ENCODE results near the gene RAB33A. TPM values are rescaled to one million over a fixed set of nuclear protein-coding genes. Genes with fewer than 3 reads are reported as not detected.

RAB33A gene
- polyA plus RNA-seq, 6 donors from 2014 or later, result 0.69 to 2.2 (median 1.9) TPM; not detected in 1

- no peaks in the 10 kb centered on the region for H3K36me3 Mint-ChIP-seq
- H3K27ac Mint-ChIP-seq, result peak overlapping the region in 4 of 6 donors; percentile 3 to 82 (median 34)
- H3K9me3 Mint-ChIP-seq, result no peaks in the 10 kb centered on the region
- DNase-seq (no peak), ATAC-seq (ENCODE audit: low read depth in 2 of 2) (peak; percentile 59 to 68)
- H3K4me3 Mint-ChIP-seq, result peak overlapping the region in 4 of 8 donors; percentile 2 to 59 (median 19)
- peaks cover 0 to 8% (median 0%) of the 10 kb centered on the region in 3 donors for H3K27me3 Mint-ChIP-seq
- H3K4me1 Mint-ChIP-seq, result peaks cover 26 to 50% (median 49%) of the 10 kb centered on the region in 3 donors
Measured at GRCh38 chrX:130176354-130176776, 4.6 kb downstream of the RAB33A start.

GRCh38 chrX:130176942-130177341, 5.2 kb downstream of the RAB33A start:
- H3K4me3 Mint-ChIP-seq, result peak overlapping the region in 1 of 8 donors; percentile 49
- H3K9me3 Mint-ChIP-seq, result no peaks in the 10 kb centered on the region
- no peak for DNase-seq
- peak overlapping the region in 2 of 6 donors; percentile 3 to 56 for H3K27ac Mint-ChIP-seq
- H3K36me3 Mint-ChIP-seq, result no peaks in the 10 kb centered on the region
- peaks cover 26 to 50% (median 49%) of the 10 kb centered on the region in 3 donors for H3K4me1 Mint-ChIP-seq
- peaks cover 0 to 8% (median 0%) of the 10 kb centered on the region in 3 donors for H3K27me3 Mint-ChIP-seq
- ATAC-seq (ENCODE audit: low read depth in 2 of 2), result no peak

- Mint-ChIP-seq H3K4me1 (peaks cover 26 to 42% (median 31%) of the 10 kb centered on the region in 3 donors), H3K27ac (peak overlapping the region in 1 of 6 donors; percentile 9), H3K9me3 (no peaks in the 10 kb centered on the region), H3K27me3 (peaks cover 0 to 8% (median 0%) of the 10 kb centered on the region in 3 donors), H3K4me3 (no peak overlapping the region), H3K36me3 (no peaks in the 10 kb centered on the region)
- DNase-seq, result no peak
- no peak for ATAC-seq (ENCODE audit: low read depth in 2 of 2)
Measured at GRCh38 chrX:130179170-130179569, 7.4 kb downstream of the RAB33A start.

GRCh38 chrX:130179579-130180215, 7.9 kb downstream of the RAB33A start:
- Mint-ChIP-seq H3K4me1 (peaks cover 26 to 45% (median 30%) of the 10 kb centered on the region in 3 donors), H3K4me3 (no peak overlapping the region), H3K27me3 (peaks cover 0 to 8% (median 0%) of the 10 kb centered on the region in 3 donors), H3K9me3 (no peaks in the 10 kb centered on the region), H3K27ac (peak overlapping the region in 3 of 6 donors; percentile 9 to 59 (median 55)), H3K36me3 (no peaks in the 10 kb centered on the region)
- no peak for ATAC-seq (ENCODE audit: low read depth in 2 of 2)
- DNase-seq, result no peak

- Mint-ChIP-seq H3K4me1 (peaks cover 0 to 23% (median 10%) of the 10 kb centered on the region in 3 donors), H3K36me3 (no peaks in the 10 kb centered on the region), H3K27me3 (peaks cover 0 to 8% (median 0%) of the 10 kb centered on the region in 3 donors), H3K27ac (peak overlapping the region in 2 of 6 donors; percentile 34 to 76), H3K9me3 (no peaks in the 10 kb centered on the region), H3K4me3 (no peak overlapping the region)
- ATAC-seq (ENCODE audit: low read depth in 2 of 2), result no peak
- no peak for DNase-seq
Measured at GRCh38 chrX:130184168-130184567, 12.4 kb downstream of the RAB33A start.

- no peak overlapping the region for H3K4me3 Mint-ChIP-seq
- peaks cover 0 to 23% (median 5%) of the 10 kb centered on the region in 3 donors for H3K4me1 Mint-ChIP-seq
- ATAC-seq (ENCODE audit: low read depth in 2 of 2) (no peak), DNase-seq (no peak)
- H3K36me3 Mint-ChIP-seq, result no peaks in the 10 kb centered on the region
- peaks cover 0 to 4% (median 0%) of the 10 kb centered on the region in 3 donors for H3K27me3 Mint-ChIP-seq
- H3K27ac Mint-ChIP-seq, result no peak overlapping the region
- H3K9me3 Mint-ChIP-seq, result no peaks in the 10 kb centered on the region
Measured at GRCh38 chrX:130184857-130185256, 13.1 kb downstream of the RAB33A start.

- no peak for ATAC-seq (ENCODE audit: low read depth in 2 of 2)
- DNase-seq, result no peak
- Mint-ChIP-seq H3K9me3 (no peaks in the 10 kb centered on the region), H3K27ac (peak overlapping the region in 1 of 6 donors; percentile 72), H3K27me3 (no peaks in the 10 kb centered on the region), H3K4me3 (peak overlapping the region in 1 of 8 donors; percentile 37), H3K4me1 (peaks cover 0 to 23% (median 5%) of the 10 kb centered on the region in 3 donors), H3K36me3 (no peaks in the 10 kb centered on the region)
Measured at GRCh38 chrX:130186651-130187050, 14.9 kb downstream of the RAB33A start.

GRCh38 chrX:130190801-130191200, 19.0 kb downstream of the RAB33A start:
- ATAC-seq (ENCODE audit: low read depth in 2 of 2) (no peak), DNase-seq (no peak)
- Mint-ChIP-seq H3K27ac (no peak overlapping the region), H3K9me3 (no peaks in the 10 kb centered on the region), H3K4me1 (peaks cover 0 to 4% (median 2%) of the 10 kb centered on the region in 3 donors), H3K27me3 (no peaks in the 10 kb centered on the region), H3K4me3 (no peak overlapping the region), H3K36me3 (no peaks in the 10 kb centered on the region)

GRCh38 chrX:130196466-130196865, 24.7 kb downstream of the RAB33A start:
- H3K4me1 Mint-ChIP-seq, result peaks cover 0 to 12% (median 5%) of the 10 kb centered on the region in 3 donors
- no peaks in the 10 kb centered on the region for H3K36me3 Mint-ChIP-seq
- H3K4me3 Mint-ChIP-seq, result no peak overlapping the region
- no peaks in the 10 kb centered on the region for H3K27me3 Mint-ChIP-seq
- ATAC-seq (ENCODE audit: low read depth in 2 of 2) (no peak), DNase-seq (no peak)
- H3K9me3 Mint-ChIP-seq, result no peaks in the 10 kb centered on the region
- H3K27ac Mint-ChIP-seq, result no peak overlapping the region

GRCh38 chrX:130197464-130197863, 25.7 kb downstream of the RAB33A start:
- Mint-ChIP-seq H3K4me3 (no peak overlapping the region), H3K4me1 (peaks cover 0 to 10% (median 5%) of the 10 kb centered on the region in 3 donors), H3K36me3 (no peaks in the 10 kb centered on the region), H3K9me3 (no peaks in the 10 kb centered on the region), H3K27ac (peak overlapping the region in 1 of 6 donors; percentile 17), H3K27me3 (no peaks in the 10 kb centered on the region)
- no peak for DNase-seq
- ATAC-seq (ENCODE audit: low read depth in 2 of 2), result no peak

GRCh38 chrX:130204647-130205046, 32.9 kb downstream of the RAB33A start:
- H3K4me1 Mint-ChIP-seq, result no peaks in the 10 kb centered on the region
- ATAC-seq (ENCODE audit: low read depth in 2 of 2), result no peak
- H3K27me3 Mint-ChIP-seq, result no peaks in the 10 kb centered on the region
- DNase-seq, result no peak
- H3K27ac Mint-ChIP-seq, result no peak overlapping the region
- H3K36me3 Mint-ChIP-seq, result peaks cover 0 to 8% of the 10 kb centered on the region in 2 donors
- no peaks in the 10 kb centered on the region for H3K9me3 Mint-ChIP-seq
- no peak overlapping the region for H3K4me3 Mint-ChIP-seq

- H3K36me3 Mint-ChIP-seq, result peaks cover 4 to 21% of the 10 kb centered on the region in 2 donors
- H3K27me3 Mint-ChIP-seq, result no peaks in the 10 kb centered on the region
- no peaks in the 10 kb centered on the region for H3K9me3 Mint-ChIP-seq
- DNase-seq (no peak), ATAC-seq (ENCODE audit: low read depth in 2 of 2) (no peak)
- no peak overlapping the region for H3K4me3 Mint-ChIP-seq
- H3K27ac Mint-ChIP-seq, result no peak overlapping the region
- H3K4me1 Mint-ChIP-seq, result no peaks in the 10 kb centered on the region
Measured at GRCh38 chrX:130211415-130212186, 39.8 kb downstream of the RAB33A start.

GRCh38 chrX:130212371-130212770, 40.6 kb downstream of the RAB33A start:
- H3K27ac Mint-ChIP-seq, result peak overlapping the region in 2 of 6 donors; percentile 51 to 93
- no peaks in the 10 kb centered on the region for H3K27me3 Mint-ChIP-seq
- H3K9me3 Mint-ChIP-seq, result no peaks in the 10 kb centered on the region
- H3K36me3 Mint-ChIP-seq, result peaks cover 4 to 21% of the 10 kb centered on the region in 2 donors
- H3K4me1 Mint-ChIP-seq, result no peaks in the 10 kb centered on the region
- DNase-seq, result no peak
- H3K4me3 Mint-ChIP-seq, result no peak overlapping the region
- no peak for ATAC-seq (ENCODE audit: low read depth in 2 of 2)

GRCh38 chrX:130213376-130213775, 41.6 kb downstream of the RAB33A start:
- ATAC-seq (ENCODE audit: low read depth in 2 of 2) (no peak), DNase-seq (no peak)
- no peaks in the 10 kb centered on the region for H3K9me3 Mint-ChIP-seq
- no peak overlapping the region for H3K4me3 Mint-ChIP-seq
- H3K27ac Mint-ChIP-seq, result no peak overlapping the region
- H3K36me3 Mint-ChIP-seq, result peaks cover 4 to 21% of the 10 kb centered on the region in 2 donors
- no peaks in the 10 kb centered on the region for H3K4me1 Mint-ChIP-seq
- H3K27me3 Mint-ChIP-seq, result no peaks in the 10 kb centered on the region

Data from naive B cell (primary cell).